ENCODE data around the gene ALKBH5. TPM values are rescaled to one million over a fixed set of nuclear protein-coding genes. Genes with fewer than 3 reads are reported as not detected.
"Not testable (repeated sequence)": the region's sequence is repeated elsewhere in the genome, so short reads cannot be mapped to it uniquely, and the experiment has no call there.

The ALKBH5 gene
- polyA plus RNA-seq, 1 of the 3 experiments (the other 2 are of a cell fraction) = 41.0 TPM

GRCh38 chr17:18213666-18214270 lies 30.1 kb downstream of the ALKBH5 start:
- Histone ChIP-seq H3F3A (replicated peaks; ENCODE audit: insufficient read depth) (peaks cover 10% of the 10 kb centered on the region), H3K4me2 (no peak overlapping the region), H4K20me1 (ENCODE audit: insufficient read depth) (no peaks in the 10 kb centered on the region), H3K4me1 (ENCODE audit: control insufficient read depth in 1 of 2, insufficient read depth in 2 of 2, low read depth in 1 of 2, low read length in 1 of 2) (no peaks in the 10 kb centered on the region), H2AFZ (ENCODE audit: low read depth) (no peak overlapping the region), H3K9me3 (no peaks in the 10 kb centered on the region), H3K36me3 (replicated peaks in 1 of 2; ENCODE audit: control insufficient read depth in 1 of 2, insufficient read depth in 2 of 2, low read length in 1 of 2) (peaks cover 12 to 18% of the 10 kb centered on the region in 2 experiments), H3K79me2 (ENCODE audit: insufficient read depth) (no peaks in the 10 kb centered on the region), H3K27ac (ENCODE audit: low read depth in 2 of 2, low read length in 1 of 2) (no peak overlapping the region), H3K9ac (no peak overlapping the region), H3K9me2 (no peaks in the 10 kb centered on the region), H3K27me3 (ENCODE audit: insufficient read depth) (no peaks in the 10 kb centered on the region), H3K4me3 (ENCODE audit: low read depth in 2 of 2, low read length in 1 of 2) (no peak overlapping the region)
- POLR2A ChIA-PET = interaction anchor here (0.6 to 0.7 kb wide), 2 partner anchors 9 to 92 kb away, joined by 3 read pairs; no protein-coding TSS in a partner anchor
- no peak for DNase-seq
- 77% methylated on average over 7 of the region's 7 CpGs for WGBS (ENCODE audit: low lambda C conversion rate)
- CTCF ChIA-PET = interaction anchor here (1.0 to 1.8 kb wide), 2 partner anchors 8 to 14 kb away, joined by 3 to 6 read pairs; no protein-coding TSS in a partner anchor
- TF ChIP-seq USF2 (IDR thresholded peaks at IDR 0.05; ENCODE audit: borderline replicate concordance, low read depth, low read length) (no peak), RCOR1 (IDR thresholded peaks at IDR 0.05; ENCODE audit: low read length) (no peak), POLR2AphosphoS5 (IDR thresholded peaks at IDR 0.05; ENCODE audit: low read depth, low read length) (no peak), RFX5 (IDR thresholded peaks at IDR 0.05; ENCODE audit: low read length) (no peak)

- Histone ChIP-seq H3K4me1 (ENCODE audit: control insufficient read depth in 1 of 2, insufficient read depth in 2 of 2, low read depth in 1 of 2, low read length in 1 of 2) (peaks cover 5 to 12% of the 10 kb centered on the region in 2 experiments; a peak in 3 of 4 replicates), H3F3A (replicated peaks; ENCODE audit: insufficient read depth) (peaks cover 13% of the 10 kb centered on the region)
- H3K27me3 ChIP-seq (ENCODE audit: insufficient read depth); POLR2A ChIA-PET; H3K36me3 ChIP-seq (replicated peaks in 1 of 2; ENCODE audit: control insufficient read depth in 1 of 2, insufficient read depth in 2 of 2, low read length in 1 of 2); H3K79me2 ChIP-seq (ENCODE audit: insufficient read depth); H3K27ac ChIP-seq (ENCODE audit: low read depth in 2 of 2, low read length in 1 of 2); H3K4me2 ChIP-seq; DNase-seq; H3K9me2 ChIP-seq; H4K20me1 ChIP-seq (ENCODE audit: insufficient read depth); H2AFZ ChIP-seq (ENCODE audit: low read depth); H3K9me3 ChIP-seq; H3K9ac ChIP-seq; H3K4me3 ChIP-seq (ENCODE audit: low read depth in 2 of 2, low read length in 1 of 2): not testable (repeated sequence)
- 78% methylated on average over 11 of the region's 11 CpGs for WGBS (ENCODE audit: low lambda C conversion rate)
- CTCF ChIA-PET = interaction anchor here (0.7 to 3.4 kb wide), 14 partner anchors 9 to 76 kb away, joined by 3 to 41 read pairs (median 6); partner anchors contain the start of gene LLGL1
Observed at GRCh38 chr17:18216906-18217305, 33.3 kb downstream of the ALKBH5 start.

- no peaks in the 10 kb centered on the region for H3K9me3 ChIP-seq
- H3K9me2 ChIP-seq = no peaks in the 10 kb centered on the region
- ChIA-PET CTCF (interaction anchor here (0.6 to 3.4 kb wide), 29 partner anchors 8 to 238 kb away, joined by 3 to 41 read pairs (median 4); partner anchors contain the start of genes ALKBH5 and LLGL1), POLR2A (no interaction called here)
- H3F3A ChIP-seq (replicated peaks; ENCODE audit: insufficient read depth) = peaks cover 13% of the 10 kb centered on the region
- 4% methylated on average over 6 of the region's 6 CpGs for WGBS (ENCODE audit: low lambda C conversion rate)
- no peak overlapping the region; a peak in 1 of 4 replicates for H3K4me3 ChIP-seq (ENCODE audit: low read depth in 2 of 2, low read length in 1 of 2)
- no peak overlapping the region for H3K9ac ChIP-seq
- H3K27me3 ChIP-seq (ENCODE audit: insufficient read depth) = no peaks in the 10 kb centered on the region
- peak; percentile 86 for DNase-seq
- peaks cover 5 to 12% of the 10 kb centered on the region in 2 experiments; a peak in 3 of 4 replicates for H3K4me1 ChIP-seq (ENCODE audit: control insufficient read depth in 1 of 2, insufficient read depth in 2 of 2, low read depth in 1 of 2, low read length in 1 of 2)
- no peak overlapping the region for H2AFZ ChIP-seq (ENCODE audit: low read depth)
- H3K36me3 ChIP-seq (replicated peaks in 1 of 2; ENCODE audit: control insufficient read depth in 1 of 2, insufficient read depth in 2 of 2, low read length in 1 of 2) = no peaks in the 10 kb centered on the region
- no peak overlapping the region for H3K27ac ChIP-seq (ENCODE audit: low read depth in 2 of 2, low read length in 1 of 2)
- no peak overlapping the region for H3K4me2 ChIP-seq
- H3K79me2 ChIP-seq (ENCODE audit: insufficient read depth) = no peaks in the 10 kb centered on the region
- no peaks in the 10 kb centered on the region for H4K20me1 ChIP-seq (ENCODE audit: insufficient read depth)
- TF ChIP-seq RAD21 (IDR thresholded peaks at IDR 0.05; ENCODE audit: low read length) = peak; percentile 82
- TF ChIP-seq POLR2AphosphoS5 (IDR thresholded peaks at IDR 0.05; ENCODE audit: low read depth, low read length) = no peak
- TF ChIP-seq SMC3 (IDR thresholded peaks at IDR 0.05; ENCODE audit: low read depth, low read length) = peak; percentile 66
- no peak for TF ChIP-seq FOXJ3 (CRISPR knock-in tag; IDR thresholded peaks at IDR 0.05)
- no peak for TF ChIP-seq ZBTB33 (IDR thresholded peaks at IDR 0.05; ENCODE audit: borderline replicate concordance, low read depth)
- no peak for TF ChIP-seq USF2 (IDR thresholded peaks at IDR 0.05; ENCODE audit: borderline replicate concordance, low read depth, low read length)
- no peak for TF ChIP-seq EP300 (IDR thresholded peaks at IDR 0.05; ENCODE audit: borderline replicate concordance in 1 of 2, low read depth in 1 of 2, low read length in 1 of 2)
- no peak for TF ChIP-seq MEF2A (IDR thresholded peaks at IDR 0.05; ENCODE audit: borderline replicate concordance, low read depth)
- no peak for TF ChIP-seq ELF1 (IDR thresholded peaks at IDR 0.05)
- TF ChIP-seq NRF1 (IDR thresholded peaks at IDR 0.05; ENCODE audit: low read depth, low read length) = no peak
- TF ChIP-seq CHD2 (IDR thresholded peaks at IDR 0.05; ENCODE audit: low read length, partially characterized antibody) = no peak
- no peak for TF ChIP-seq GATA2 (CRISPR knock-in tag; IDR thresholded peaks at IDR 0.05)
- TF ChIP-seq TCF12 (IDR thresholded peaks at IDR 0.05) = no peak
- no peak for TF ChIP-seq NFIC (IDR thresholded peaks at IDR 0.05; ENCODE audit: borderline replicate concordance)
Observed at GRCh38 chr17:18217412-18218015, 33.9 kb downstream of the ALKBH5 start.
